Loucy (cell line): ENCODE data around the gene HAUS6.
"Not testable (repeated sequence)": the region's sequence is repeated elsewhere in the genome, so short reads cannot be mapped to it uniquely, and the experiment has no call there.

Source experiments
- H2AFZ ChIP-seq: fragments of 200-600 bp; sonication (generic); 2 replicates; pipeline ENCODE4 v1.6.0; 2016; ENCODE audit warnings: antibody characterized with exemption, mild to moderate bottlenecking, low read length, moderate library complexity
- H3F3A ChIP-seq: fragments of 200-600 bp; 2 replicates; pipeline ENCODE4 v1.6.0; 2016; ENCODE audit warnings: antibody characterized with exemption, low read depth, mild to moderate bottlenecking
- H3K27me3 ChIP-seq: fragments of 200-600 bp; sonication (generic); 2 replicates; pipeline ENCODE4 v1.6.1; 2014; ENCODE audit warnings: low read length, mild to moderate bottlenecking; ENCODE audit not compliant: insufficient read depth, poor library complexity, severe bottlenecking
- H3K36me3 ChIP-seq: fragments of 200-600 bp; sonication (generic); 2 replicates; pipeline ENCODE4 v1.6.1; 2016; ENCODE audit warnings: low read length; ENCODE audit not compliant: insufficient read depth
- H3K4me1 ChIP-seq: fragments of 200-600 bp; sonication (generic); 2 replicates; pipeline ENCODE4 v1.5.1; 2014; ENCODE audit warnings: low read length, mild to moderate bottlenecking; ENCODE audit not compliant: insufficient read depth, poor library complexity, severe bottlenecking
- H3K4me2 ChIP-seq: fragments of 200-600 bp; sonication (generic); 2 replicates; pipeline ENCODE4 v1.6.0; 2014; ENCODE audit warnings: antibody characterized with exemption, low read length, low read depth, mild to moderate bottlenecking; ENCODE audit not compliant: poor library complexity, severe bottlenecking
- H3K4me3 ChIP-seq: fragments of 200-600 bp; sonication (generic); 2 replicates; pipeline ENCODE4 v1.5.1; 2014; ENCODE audit warnings: low read length, mild to moderate bottlenecking, mixed read lengths; ENCODE audit not compliant: poor library complexity, severe bottlenecking
- H3K79me2 ChIP-seq: fragments of 200-600 bp; sonication (generic); 2 replicates; pipeline ENCODE4 v1.6.1; 2014; ENCODE audit warnings: low read length; ENCODE audit not compliant: insufficient read depth
- H3K9ac ChIP-seq: fragments of 200-600 bp; sonication (generic); 2 replicates; pipeline ENCODE4 v1.6.0; 2014; ENCODE audit warnings: mild to moderate bottlenecking, low read depth, low read length, moderate library complexity; ENCODE audit not compliant: poor library complexity, severe bottlenecking
- H3K9me2 ChIP-seq: fragments of 200-600 bp; sonication (generic); replicated peaks from 2 replicates; pipeline ENCODE4 v1.6.1; 2016; ENCODE audit warnings: low read depth, low read length, mixed read lengths
- H3K9me3 ChIP-seq: fragments of 200-600 bp; sonication (generic); 2 replicates; pipeline ENCODE4 v1.6.1; 2014; ENCODE audit warnings: mild to moderate bottlenecking, antibody characterized with exemption, low read length, low read depth; ENCODE audit not compliant: insufficient read depth
- H4K20me1 ChIP-seq: fragments of 200-600 bp; sonication (generic); 2 replicates; pipeline ENCODE4 v1.6.0; 2014; ENCODE audit warnings: antibody characterized with exemption, low read length, mild to moderate bottlenecking; ENCODE audit not compliant: insufficient read depth, poor library complexity, severe bottlenecking
- EZH2phosphoT487 ChIP-seq: fragments of 200-600 bp; IDR thresholded peaks from 2 replicates; pipeline ENCODE4 v1.6.1; 2018; ENCODE audit warnings: antibody characterized with exemption, mild to moderate bottlenecking, moderate library complexity, borderline replicate concordance
- TF ChIP-seq, protein P1 (sequence below): fragments of 200-600 bp; sonication (generic); conservative IDR thresholded peaks from 2 replicates; pipeline ENCODE4 v1.5.1; 2014; ENCODE audit warnings: mild to moderate bottlenecking, antibody characterized with exemption, low read length

The HAUS6 gene, protein sequence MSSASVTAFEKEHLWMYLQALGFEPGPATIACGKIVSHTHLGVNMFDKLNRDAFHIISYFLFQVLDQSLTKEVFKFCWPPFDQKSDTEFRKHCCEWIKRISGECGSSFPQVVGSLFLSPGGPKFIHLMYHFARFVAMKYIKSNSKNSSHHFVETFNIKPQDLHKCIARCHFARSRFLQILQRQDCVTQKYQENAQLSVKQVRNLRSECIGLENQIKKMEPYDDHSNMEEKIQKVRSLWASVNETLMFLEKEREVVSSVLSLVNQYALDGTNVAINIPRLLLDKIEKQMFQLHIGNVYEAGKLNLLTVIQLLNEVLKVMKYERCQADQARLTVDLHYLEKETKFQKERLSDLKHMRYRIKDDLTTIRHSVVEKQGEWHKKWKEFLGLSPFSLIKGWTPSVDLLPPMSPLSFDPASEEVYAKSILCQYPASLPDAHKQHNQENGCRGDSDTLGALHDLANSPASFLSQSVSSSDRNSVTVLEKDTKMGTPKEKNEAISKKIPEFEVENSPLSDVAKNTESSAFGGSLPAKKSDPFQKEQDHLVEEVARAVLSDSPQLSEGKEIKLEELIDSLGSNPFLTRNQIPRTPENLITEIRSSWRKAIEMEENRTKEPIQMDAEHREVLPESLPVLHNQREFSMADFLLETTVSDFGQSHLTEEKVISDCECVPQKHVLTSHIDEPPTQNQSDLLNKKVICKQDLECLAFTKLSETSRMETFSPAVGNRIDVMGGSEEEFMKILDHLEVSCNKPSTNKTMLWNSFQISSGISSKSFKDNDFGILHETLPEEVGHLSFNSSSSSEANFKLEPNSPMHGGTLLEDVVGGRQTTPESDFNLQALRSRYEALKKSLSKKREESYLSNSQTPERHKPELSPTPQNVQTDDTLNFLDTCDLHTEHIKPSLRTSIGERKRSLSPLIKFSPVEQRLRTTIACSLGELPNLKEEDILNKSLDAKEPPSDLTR

DNA sequence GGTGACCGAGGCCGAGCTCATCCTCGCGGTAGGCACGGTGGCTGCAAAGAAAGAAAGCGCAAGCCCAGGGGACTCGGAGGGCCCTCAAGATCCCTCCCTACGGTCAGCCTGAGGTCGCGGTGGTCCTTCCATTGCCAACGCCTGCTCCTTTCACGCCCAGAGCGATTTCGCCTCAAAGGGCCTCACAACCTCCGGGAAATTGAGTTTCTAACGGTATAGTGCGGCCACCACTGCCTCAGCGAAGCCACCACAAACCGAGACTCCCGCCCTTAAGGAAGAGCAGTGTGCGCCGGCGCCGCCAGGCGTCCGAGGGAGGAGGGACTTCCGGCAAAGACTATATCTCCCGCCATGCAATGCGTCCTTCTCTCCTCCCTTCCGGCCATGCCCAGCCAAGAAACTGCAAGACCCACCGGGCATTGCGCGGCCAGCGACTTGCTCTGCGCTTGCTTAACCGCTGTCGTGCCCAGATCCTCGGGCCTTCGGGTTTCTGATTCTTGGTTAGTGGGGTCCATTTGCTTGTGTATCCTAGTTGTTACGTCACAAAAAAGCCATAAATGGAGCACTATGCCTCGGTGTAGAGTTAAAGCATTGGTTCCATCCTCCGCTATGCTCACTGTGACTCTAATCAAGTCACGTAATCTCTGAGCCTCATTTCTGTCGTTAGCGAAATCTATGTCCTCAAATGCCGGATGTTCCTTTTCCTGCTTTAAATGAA, at the start of gene HAUS6:
TSS of gene HAUS6 (minus strand) at position 274 of the 715 bp plus-strand sequence. CDS start at position 21, 253 bp downstream.
- Histone ChIP-seq H3K4me1 (peaks cover 18% of the 10 kb centered on the region), H3K9me3 (no peaks in the 10 kb centered on the region), H3K9ac (peak within 1 kb of the TSS; percentile 97), H3K79me2 (peaks cover 47% of the 10 kb centered on the region), H4K20me1 (peaks cover 33% of the 10 kb centered on the region), H3K4me3 (peak within 1 kb of the TSS; percentile 81), H3K27me3 (no peaks in the 10 kb centered on the region), H2AFZ (peak within 1 kb of the TSS; percentile 90), H3K4me2 (peak within 1 kb of the TSS; percentile 100), H3K9me2 (no peaks in the 10 kb centered on the region), H3K36me3 (no peaks in the 10 kb centered on the region), H3F3A (peaks cover 2% of the 10 kb centered on the region; the same call in 1 of the 2 replicates)
- TF ChIP-seq EZH2phosphoT487 = no peak
- TF ChIP-seq, protein P1, sequence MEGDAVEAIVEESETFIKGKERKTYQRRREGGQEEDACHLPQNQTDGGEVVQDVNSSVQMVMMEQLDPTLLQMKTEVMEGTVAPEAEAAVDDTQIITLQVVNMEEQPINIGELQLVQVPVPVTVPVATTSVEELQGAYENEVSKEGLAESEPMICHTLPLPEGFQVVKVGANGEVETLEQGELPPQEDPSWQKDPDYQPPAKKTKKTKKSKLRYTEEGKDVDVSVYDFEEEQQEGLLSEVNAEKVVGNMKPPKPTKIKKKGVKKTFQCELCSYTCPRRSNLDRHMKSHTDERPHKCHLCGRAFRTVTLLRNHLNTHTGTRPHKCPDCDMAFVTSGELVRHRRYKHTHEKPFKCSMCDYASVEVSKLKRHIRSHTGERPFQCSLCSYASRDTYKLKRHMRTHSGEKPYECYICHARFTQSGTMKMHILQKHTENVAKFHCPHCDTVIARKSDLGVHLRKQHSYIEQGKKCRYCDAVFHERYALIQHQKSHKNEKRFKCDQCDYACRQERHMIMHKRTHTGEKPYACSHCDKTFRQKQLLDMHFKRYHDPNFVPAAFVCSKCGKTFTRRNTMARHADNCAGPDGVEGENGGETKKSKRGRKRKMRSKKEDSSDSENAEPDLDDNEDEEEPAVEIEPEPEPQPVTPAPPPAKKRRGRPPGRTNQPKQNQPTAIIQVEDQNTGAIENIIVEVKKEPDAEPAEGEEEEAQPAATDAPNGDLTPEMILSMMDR = no peak

DNA sequence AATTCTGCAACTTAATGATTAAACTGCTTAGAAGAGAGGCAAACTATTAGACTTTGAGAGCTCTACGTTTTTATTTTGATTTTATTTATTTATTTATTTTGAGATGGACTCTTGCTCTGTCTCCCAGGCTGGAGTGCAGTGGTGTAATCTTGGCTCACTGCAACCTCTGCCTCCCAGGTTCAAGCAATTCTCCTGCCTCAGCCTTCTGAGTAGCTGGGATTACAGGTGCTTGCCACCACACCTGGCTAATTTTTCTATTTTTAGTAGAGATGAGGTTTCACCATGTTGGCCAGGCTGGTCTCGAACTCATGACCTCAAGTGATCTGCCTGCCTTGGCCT, 49.4 kb upstream of the HAUS6 start:
- not testable (repeated sequence) for H3K36me3 ChIP-seq, H3K9me2 ChIP-seq, H3K79me2 ChIP-seq, H3K4me2 ChIP-seq, H2AFZ ChIP-seq, H3K9me3 ChIP-seq, H3K27me3 ChIP-seq, H4K20me1 ChIP-seq, H3K9ac ChIP-seq, H3K4me3 ChIP-seq, H3F3A ChIP-seq
- H3K4me1 ChIP-seq = peaks cover 26% of the 10 kb centered on the region

DNA sequence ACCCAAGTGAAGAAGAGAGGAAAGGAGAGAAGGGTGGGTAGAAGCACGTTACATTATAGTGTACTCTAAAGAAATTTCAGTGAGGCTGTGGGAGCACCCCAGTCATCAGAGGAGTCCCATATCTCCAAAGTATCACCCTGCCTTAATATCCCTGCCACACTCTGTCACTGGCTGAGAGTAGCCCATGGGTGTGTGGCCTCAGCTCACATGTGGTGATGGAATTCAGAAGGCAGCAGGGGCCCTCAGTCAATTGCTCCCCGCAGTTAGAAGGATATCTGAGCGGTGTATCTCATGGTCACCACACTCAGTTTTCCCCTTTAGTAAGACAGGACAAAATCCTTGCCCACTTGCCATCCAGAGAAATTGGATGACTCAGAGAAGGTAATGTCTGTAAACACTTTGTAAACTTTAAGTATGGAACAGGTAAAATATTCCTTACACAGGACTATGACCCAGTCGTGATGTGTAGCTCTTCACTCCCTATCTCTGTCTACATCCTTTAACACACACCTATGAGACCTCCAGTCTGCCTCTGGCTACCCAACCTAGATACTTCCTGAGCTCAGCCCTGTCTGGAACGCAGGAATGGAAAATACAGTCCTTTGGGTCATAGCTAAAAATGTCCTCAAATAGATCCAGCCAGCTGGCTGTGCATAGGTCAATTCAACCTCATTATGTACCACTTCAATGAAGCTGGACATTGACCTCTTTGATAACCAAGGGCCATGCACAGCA, 48.9 kb upstream of the HAUS6 start:
- Histone ChIP-seq H3K4me2 (no peak overlapping the region), H3K9me3 (no peaks in the 10 kb centered on the region), H3K9ac (no peak overlapping the region), H3F3A (no peaks in the 10 kb centered on the region), H3K27me3 (no peaks in the 10 kb centered on the region), H2AFZ (no peak overlapping the region), H3K4me3 (no peak overlapping the region), H3K36me3 (no peaks in the 10 kb centered on the region), H4K20me1 (no peaks in the 10 kb centered on the region), H3K4me1 (peaks cover 27% of the 10 kb centered on the region), H3K79me2 (no peaks in the 10 kb centered on the region), H3K9me2 (no peaks in the 10 kb centered on the region)
- no peak for TF ChIP-seq EZH2phosphoT487
- TF ChIP-seq, protein P1 = no peak
